Kidney (tissue), 14 donors: ENCODE results near the gene SQSTM1. TPM values are rescaled to one million over a fixed set of nuclear protein-coding genes. Genes with fewer than 3 reads are reported as not detected.
A peak's percentile ranks its signal among the peaks of the same experiment; 100 is the strongest.

Experiments
- DNase-seq, 5 donors: peaks; one replicate each; pipeline ENCODE4 v3.0.0-alpha.2; 2013 to 2020
- FAIRE-seq: peaks from 2 replicates; lab custom pipeline; 2012; peaks lifted over from hg19 to GRCh38; lab: Jason Lieb, UNC
- H3K27ac ChIP-seq, 2 donors: one replicate each; pipeline ENCODE4 v1.7.0; 2013; ENCODE audit warnings: low read depth in 2 of 2, low read length in 2 of 2, inconsistent platforms in 1 of 2
- H3K27me3 ChIP-seq: one replicate; pipeline ENCODE4 v1.7.1; 2013; ENCODE audit warnings: low read length, inconsistent platforms; ENCODE audit not compliant: control insufficient read depth, insufficient read depth
- H3K36me3 ChIP-seq, 3 donors: one replicate each; pipeline versions ENCODE4 v1.7.0 to v1.7.1; 2013; ENCODE audit warnings: low read length in 3 of 3, control low read depth in 1 of 3, inconsistent platforms in 1 of 3; ENCODE audit not compliant: insufficient read depth in 3 of 3, control insufficient read depth in 2 of 3
- H3K4me1 ChIP-seq, 3 donors: one replicate each; pipeline versions ENCODE4 v1.7.0 to v1.7.1; 2013; ENCODE audit warnings: low read length in 3 of 3, inconsistent platforms in 1 of 3, low read depth in 1 of 3; ENCODE audit not compliant: control insufficient read depth in 2 of 3, insufficient read depth in 2 of 3
- H3K4me3 ChIP-seq, 3 donors: one replicate each; pipeline versions ENCODE4 v1.7.0 to v1.8.1; 2013; ENCODE audit warnings: low read length in 3 of 3, control low read depth in 1 of 3, inconsistent platforms in 1 of 3
- H3K9ac ChIP-seq, 3 donors: one replicate each; pipeline versions ENCODE4 v1.7.0 to v1.7.1; 2013; ENCODE audit warnings: low read length in 3 of 3, control low read depth in 1 of 3, inconsistent platforms in 1 of 3
- H3K9me3 ChIP-seq, 3 donors: one replicate each; pipeline versions ENCODE4 v1.7.0 to v1.7.1; 2013; ENCODE audit warnings: low read length in 3 of 3, control low read depth in 1 of 3, inconsistent platforms in 1 of 3; ENCODE audit not compliant: control insufficient read depth in 2 of 3, insufficient read depth in 1 of 3
- CTCF ChIP-seq: IDR thresholded peaks from 3 replicates; pipeline ENCODE4 v1.5.1; 2012; ENCODE audit warnings: mild to moderate bottlenecking, moderate library complexity, borderline replicate concordance; ENCODE audit not compliant: insufficient read depth; ENCODE audit errors: extremely low read depth
- intact Hi-C: fragments of 100-400 bp; cut with DNase I; formaldehyde crosslinking; loops from one replicate; pipeline ENCODE4 v1.11.1; 2022
- polyA plus RNA-seq: library from polyadenylated mRNA; stranded (reverse); fragments of 350-450 nt; fragmentation: Illumina TruSeq; extraction: RNeasy Lipid Tissue Mini Kit (QIAGEN cat#74804); gene quantifications from one replicate; pipeline ENCODE4 v1.2.3, GENCODE V29; 2014; ENCODE audit warnings: low read depth, low replicate concordance; ENCODE audit not compliant: insufficient read depth
- total RNA-seq: library from RNA; stranded (reverse); fragmentation: NEBNext Ultra II Directional; extraction: Animal tissue kit (Norgen Biotek cat#: 25700); gene quantifications from one replicate; pipeline ENCODE4 v1.2.1, GENCODE V29; 2021
- donor health status: control.
- donor health status: control.
- donor health status: control.
- donor health status: control.
- donor health status: control.
- donor health status: DM: yes; HTN: yes; CAD: no.
- donor health status: Normal renal cell carcinoma (clear cell type).

Gene SQSTM1
- total and polyA plus RNA-seq, 2 donors from 2014 or later = 249 to 309 TPM

GRCh38 chr5:179828756-179829421, 8.2 kb downstream of the SQSTM1 start:
- H3K4me1 ChIP-seq = peaks cover 0 to 30% (median 22%) of the 10 kb centered on the region in 3 donors
- no peak overlapping the region for H3K4me3 ChIP-seq
- H3K27me3 ChIP-seq = no peaks in the 10 kb centered on the region
- TF ChIP-seq CTCF = no peak
- H3K9me3 ChIP-seq = no peaks in the 10 kb centered on the region
- intact Hi-C loops = no loop called here
- peaks cover 11 to 82% (median 53%) of the 10 kb centered on the region in 3 donors for H3K36me3 ChIP-seq
- DNase-seq (peak in 1 of 5 donors; percentile 24), FAIRE-seq (no peak)
- H3K27ac ChIP-seq = no peak overlapping the region
- no peak overlapping the region for H3K9ac ChIP-seq

GRCh38 chr5:179829732-179830435, 9.2 kb downstream of the SQSTM1 start:
- no peak overlapping the region for H3K4me3 ChIP-seq
- no peak overlapping the region for H3K27ac ChIP-seq
- intact Hi-C loops = no loop called here
- H3K4me1 ChIP-seq = peaks cover 0 to 25% (median 15%) of the 10 kb centered on the region in 3 donors
- DNase-seq (peak in 2 of 5 donors; percentile 4 to 42), FAIRE-seq (no peak)
- H3K36me3 ChIP-seq = peaks cover 8 to 72% (median 49%) of the 10 kb centered on the region in 3 donors
- no peak for TF ChIP-seq CTCF
- H3K9me3 ChIP-seq = no peaks in the 10 kb centered on the region
- no peaks in the 10 kb centered on the region for H3K27me3 ChIP-seq
- no peak overlapping the region for H3K9ac ChIP-seq

GRCh38 chr5:179830818-179831468, 10.2 kb downstream of the SQSTM1 start:
- Histone ChIP-seq H3K36me3 (peaks cover 8 to 63% (median 41%) of the 10 kb centered on the region in 3 donors), H3K9me3 (no peaks in the 10 kb centered on the region), H3K4me3 (no peak overlapping the region), H3K27me3 (no peaks in the 10 kb centered on the region), H3K27ac (no peak overlapping the region), H3K9ac (no peak overlapping the region), H3K4me1 (peaks cover 0 to 17% (median 4%) of the 10 kb centered on the region in 3 donors)
- intact Hi-C loops = no loop called here
- FAIRE-seq (no peak), DNase-seq (peak in 1 of 5 donors; percentile 17)
- TF ChIP-seq CTCF = no peak
